HCEC 1CT (cell line): Measurements from ENCODE around the gene CIDEC.
"Not testable (repeated sequence)": the region's sequence is repeated elsewhere in the genome, so short reads cannot be mapped to it uniquely, and the experiment has no call there.

Experiments used
- DNase-seq: peaks from one replicate; pipeline ENCODE4 v3.0.0-alpha.2; 2017

The CIDEC gene

GRCh38 chr3:9875448-9875847 is 4.6 kb downstream of the CIDEC start:
- DNase-seq = no peak

GRCh38 chr3:9872067-9872466 is 8.0 kb downstream of the CIDEC start:
- DNase-seq = not testable (repeated sequence)

- DNase-seq = peak; percentile 93
Observed at GRCh38 chr3:9870978-9871377, 9.1 kb downstream of the CIDEC start.

GRCh38 chr3:9869955-9870354 is 10.1 kb downstream of the CIDEC start:
- DNase-seq = no peak

GRCh38 chr3:9867106-9867505 is 12.9 kb downstream of the CIDEC start:
- no peak for DNase-seq

GRCh38 chr3:9866639-9867038 is 13.4 kb downstream of the CIDEC start:
- peak; percentile 69 for DNase-seq

GRCh38 chr3:9865125-9865637 is 14.9 kb downstream of the CIDEC start:
- not testable (repeated sequence) for DNase-seq

- peak; percentile 52 for DNase-seq
Observed at GRCh38 chr3:9864200-9864927, 15.7 kb downstream of the CIDEC start.

- no peak for DNase-seq
Observed at GRCh38 chr3:9863058-9863772, 16.8 kb downstream of the CIDEC start.

GRCh38 chr3:9862391-9863057 is 17.5 kb downstream of the CIDEC start:
- DNase-seq = peak; percentile 30

GRCh38 chr3:9861626-9862130 is 18.4 kb downstream of the CIDEC start:
- DNase-seq = no peak

- DNase-seq = no peak
Observed at GRCh38 chr3:9861201-9861600, 18.9 kb downstream of the CIDEC start.

GRCh38 chr3:9859530-9860025 is 20.5 kb downstream of the CIDEC start:
- no peak for DNase-seq

- DNase-seq = no peak
Observed at GRCh38 chr3:9855594-9855993, 24.5 kb downstream of the CIDEC start.

GRCh38 chr3:9854291-9854940 is 25.6 kb downstream of the CIDEC start:
- not testable (repeated sequence) for DNase-seq

- DNase-seq = no peak
Observed at GRCh38 chr3:9852528-9852927, 27.5 kb downstream of the CIDEC start.

GRCh38 chr3:9851926-9852325 is 28.1 kb downstream of the CIDEC start:
- DNase-seq = not testable (repeated sequence)

- not testable (repeated sequence) for DNase-seq
Observed at GRCh38 chr3:9851383-9851782, 28.7 kb downstream of the CIDEC start.

- DNase-seq = peak; percentile 50
Observed at GRCh38 chr3:9848860-9849259, 31.2 kb downstream of the CIDEC start.

- DNase-seq = not testable (repeated sequence)
Observed at GRCh38 chr3:9847870-9848269, 32.2 kb downstream of the CIDEC start.

GRCh38 chr3:9846931-9847488 is 33.0 kb downstream of the CIDEC start:
- no peak for DNase-seq

GRCh38 chr3:9846231-9846630 is 33.8 kb downstream of the CIDEC start:
- no peak for DNase-seq
